ENCODE results near the gene MRPL10.
"Not testable (repeated sequence)": the region's sequence is repeated elsewhere in the genome, so short reads cannot be mapped to it uniquely, and the experiment has no call there.

MRPL10 gene

GRCh38 chr17:47781397-47781796, 49.9 kb downstream of the MRPL10 start:
- Mint-ChIP-seq H3K4me3 (no peak overlapping the region), H3K27me3 (peaks cover 58% of the 10 kb centered on the region), H3K27ac (no peak overlapping the region), H3K9me3 (no peaks in the 10 kb centered on the region), H3K4me1 (ENCODE audit: low read depth) (no peaks in the 10 kb centered on the region), H3K36me3 (ENCODE audit: low read depth) (no peaks in the 10 kb centered on the region)
- no peak for DNase-seq

GRCh38 chr17:47778184-47778635, 53.1 kb downstream of the MRPL10 start:
- DNase-seq = no peak
- Mint-ChIP-seq H3K27me3 (peaks cover 56% of the 10 kb centered on the region), H3K4me3 (no peak overlapping the region), H3K27ac (no peak overlapping the region), H3K9me3 (no peaks in the 10 kb centered on the region), H3K36me3 (ENCODE audit: low read depth) (no peaks in the 10 kb centered on the region), H3K4me1 (ENCODE audit: low read depth) (no peaks in the 10 kb centered on the region)

- Mint-ChIP-seq H3K4me1 (ENCODE audit: low read depth) (no peaks in the 10 kb centered on the region), H3K36me3 (ENCODE audit: low read depth) (no peaks in the 10 kb centered on the region), H3K27me3 (peaks cover 61% of the 10 kb centered on the region), H3K27ac (no peak overlapping the region), H3K4me3 (no peak overlapping the region), H3K9me3 (no peaks in the 10 kb centered on the region)
- DNase-seq = peak; percentile 38
Measured at GRCh38 chr17:47776330-47777197, 54.8 kb downstream of the MRPL10 start.

GRCh38 chr17:47774987-47775580, 56.3 kb downstream of the MRPL10 start:
- Mint-ChIP-seq H3K36me3 (ENCODE audit: low read depth) (no peaks in the 10 kb centered on the region), H3K27me3 (peaks cover 50% of the 10 kb centered on the region), H3K4me3 (no peak overlapping the region), H3K9me3 (peaks cover 4% of the 10 kb centered on the region), H3K27ac (no peak overlapping the region), H3K4me1 (ENCODE audit: low read depth) (no peaks in the 10 kb centered on the region)
- no peak for DNase-seq

GRCh38 chr17:47774331-47774730, 57.0 kb downstream of the MRPL10 start:
- H3K27me3 Mint-ChIP-seq = peaks cover 48% of the 10 kb centered on the region
- H3K27ac Mint-ChIP-seq = no peak overlapping the region
- H3K36me3 Mint-ChIP-seq (ENCODE audit: low read depth) = no peaks in the 10 kb centered on the region
- no peak for DNase-seq
- H3K9me3 Mint-ChIP-seq = peaks cover 4% of the 10 kb centered on the region
- no peak overlapping the region for H3K4me3 Mint-ChIP-seq
- H3K4me1 Mint-ChIP-seq (ENCODE audit: low read depth) = no peaks in the 10 kb centered on the region

- DNase-seq; H3K27ac Mint-ChIP-seq; H3K36me3 Mint-ChIP-seq (ENCODE audit: low read depth); H3K4me3 Mint-ChIP-seq; H3K9me3 Mint-ChIP-seq; H3K4me1 Mint-ChIP-seq (ENCODE audit: low read depth): not testable (repeated sequence)
- H3K27me3 Mint-ChIP-seq = peaks cover 46% of the 10 kb centered on the region
Measured at GRCh38 chr17:47773649-47774048, 57.7 kb downstream of the MRPL10 start.

All from activated T-cell treated with anti-CD3 and anti-CD28 coated beads, Interleukin-2, amount 50 U/mL, for 24 hours (primary cell).